Endothelial cell (in vitro differentiated cells): ENCODE measurements around the gene PPP6R2. TPM values are rescaled to one million over a fixed set of nuclear protein-coding genes. Genes with fewer than 3 reads are reported as not detected.

Source experiments
- DNase-seq: peaks from one replicate; pipeline ENCODE4 v3.0.0; 2021; ENCODE audit warnings: low spot score
- H3K27ac Mint-ChIP-seq: one replicate; pipeline ENCODE4 v1.8.0; 2021; ENCODE audit warnings: mixed read lengths, inconsistent platforms; ENCODE audit not compliant: unreplicated experiment
- H3K27me3 Mint-ChIP-seq: one replicate; pipeline ENCODE4 v1.8.0; 2021; ENCODE audit warnings: mild to moderate bottlenecking, moderate library complexity, mixed read lengths, inconsistent platforms; ENCODE audit not compliant: unreplicated experiment
- H3K36me3 Mint-ChIP-seq: one replicate; pipeline ENCODE4 v1.8.0; 2021; ENCODE audit warnings: mild to moderate bottlenecking, low read depth, mixed read lengths, inconsistent platforms; ENCODE audit not compliant: unreplicated experiment
- H3K4me1 Mint-ChIP-seq: one replicate; pipeline ENCODE4 v1.8.0; 2021; ENCODE audit warnings: mild to moderate bottlenecking, mixed read lengths, inconsistent platforms; ENCODE audit not compliant: unreplicated experiment
- H3K4me3 Mint-ChIP-seq: one replicate; pipeline ENCODE4 v1.8.0; 2021; ENCODE audit warnings: mild to moderate bottlenecking, mixed read lengths, inconsistent platforms; ENCODE audit not compliant: unreplicated experiment
- H3K9me3 Mint-ChIP-seq: one replicate; pipeline ENCODE4 v1.8.0; 2021; ENCODE audit warnings: mixed read lengths, inconsistent platforms; ENCODE audit not compliant: unreplicated experiment
- CTCF ChIP-seq: fragments of 200-600 bp; sonication (generic); IDR thresholded peaks from one replicate; pipeline ENCODE4 v1.5.0; 2021; ENCODE audit warnings: antibody characterized with exemption; ENCODE audit not compliant: unreplicated experiment
- total RNA-seq: library from RNA; stranded (reverse); fragmentation: NEBNext Ultra II Directional; extraction: Animal tissue kit (Norgen Biotek cat#: 25700); gene quantifications from one replicate; pipeline ENCODE4 v1.2.1, GENCODE V29; 2021; ENCODE audit not compliant: unreplicated experiment

The PPP6R2 gene
- total RNA-seq, 1 donor from 2014 or later: 50.9 TPM

GRCh38 chr22:50474710-50475651 lies 131.9 kb downstream of the PPP6R2 start, which contains the start of gene SBF1:
Gene SBF1, minus strand, starts transcription at chr22:50475035. Its CDS starts 195 bp downstream, at chr22:50474840.
- peak; percentile 94 for DNase-seq
- no peak for TF ChIP-seq CTCF
- Mint-ChIP-seq H3K9me3 (no peaks in the 10 kb centered on the region), H3K4me3 (peak within 1 kb of the TSS; percentile 94), H3K4me1 (peaks cover 22% of the 10 kb centered on the region), H3K27ac (peak within 1 kb of the TSS; percentile 77), H3K36me3 (no peaks in the 10 kb centered on the region), H3K27me3 (peaks cover 34% of the 10 kb centered on the region)

- no peak for TF ChIP-seq CTCF
- Mint-ChIP-seq H3K9me3 (no peaks in the 10 kb centered on the region), H3K4me1 (peaks cover 18% of the 10 kb centered on the region), H3K36me3 (no peaks in the 10 kb centered on the region), H3K4me3 (peak overlapping the region; percentile 59), H3K27ac (no peak overlapping the region), H3K27me3 (peaks cover 41% of the 10 kb centered on the region)
- no peak for DNase-seq
Measured at GRCh38 chr22:50475652-50476002, 132.5 kb downstream of the PPP6R2 start.

- H3K36me3 Mint-ChIP-seq: no peaks in the 10 kb centered on the region
- no peak overlapping the region for H3K4me3 Mint-ChIP-seq
- no peak for DNase-seq
- peaks cover 14% of the 10 kb centered on the region for H3K4me1 Mint-ChIP-seq
- H3K27ac Mint-ChIP-seq: no peak overlapping the region
- TF ChIP-seq CTCF: no peak
- no peaks in the 10 kb centered on the region for H3K9me3 Mint-ChIP-seq
- peaks cover 43% of the 10 kb centered on the region for H3K27me3 Mint-ChIP-seq
Measured at GRCh38 chr22:50476868-50477267, 133.7 kb downstream of the PPP6R2 start.

- peaks cover 39% of the 10 kb centered on the region for H3K27me3 Mint-ChIP-seq
- TF ChIP-seq CTCF: no peak
- H3K27ac Mint-ChIP-seq: no peak overlapping the region
- DNase-seq: no peak
- no peaks in the 10 kb centered on the region for H3K9me3 Mint-ChIP-seq
- no peak overlapping the region for H3K4me3 Mint-ChIP-seq
- H3K4me1 Mint-ChIP-seq: peaks cover 13% of the 10 kb centered on the region
- H3K36me3 Mint-ChIP-seq: no peaks in the 10 kb centered on the region
Measured at GRCh38 chr22:50477923-50478322, 134.8 kb downstream of the PPP6R2 start.

- Mint-ChIP-seq H3K27ac (no peak overlapping the region), H3K9me3 (no peaks in the 10 kb centered on the region), H3K4me1 (no peaks in the 10 kb centered on the region), H3K4me3 (no peak overlapping the region), H3K36me3 (no peaks in the 10 kb centered on the region), H3K27me3 (peaks cover 28% of the 10 kb centered on the region)
- no peak for TF ChIP-seq CTCF
- no peak for DNase-seq
Measured at GRCh38 chr22:50479721-50480120, 136.6 kb downstream of the PPP6R2 start.
